Mesenchymal stem cell (in vitro differentiated cells and primary cell): Measurements from ENCODE around the gene DCAKD.

Experiments
- DNase-seq: peaks from one replicate; pipeline ENCODE4 v3.0.0-alpha.2; 2013
- H2AFZ ChIP-seq: one replicate; pipeline ENCODE4 v1.6.1; 2013; ENCODE audit warnings: low read depth, mild to moderate bottlenecking, control low read depth, inconsistent platforms, low read length, moderate library complexity
- H2AK5ac ChIP-seq: 2 replicates; pipeline ENCODE4 v1.6.1; 2013; ENCODE audit warnings: low read length, moderate library complexity, mild to moderate bottlenecking, inconsistent platforms; ENCODE audit not compliant: severe bottlenecking
- H2BK120ac ChIP-seq: one replicate; pipeline ENCODE4 v1.6.1; 2013; ENCODE audit warnings: low read depth, mild to moderate bottlenecking, inconsistent platforms, low read length, moderate library complexity
- H2BK12ac ChIP-seq, 2 experiments: one replicate each; pipeline ENCODE4 v1.6.1; 2013; ENCODE audit warnings: inconsistent platforms in 2 of 2, low read length in 2 of 2, mild to moderate bottlenecking in 2 of 2, moderate library complexity in 2 of 2, control low read depth in 1 of 2
- H2BK15ac ChIP-seq: one replicate; pipeline ENCODE4 v1.6.1; 2013; ENCODE audit warnings: mild to moderate bottlenecking, low read depth, inconsistent platforms; ENCODE audit not compliant: poor library complexity, severe bottlenecking
- H2BK5ac ChIP-seq: 2 replicates; pipeline ENCODE4 v1.6.1; 2013; ENCODE audit warnings: low read depth, mild to moderate bottlenecking, low read length, control low read depth, inconsistent platforms; ENCODE audit not compliant: poor library complexity, severe bottlenecking
- H3K14ac ChIP-seq, 2 experiments: one replicate each; pipeline ENCODE4 v1.6.1; 2013; ENCODE audit warnings: inconsistent platforms in 2 of 2, low read length in 2 of 2, control low read depth in 1 of 2, mild to moderate bottlenecking in 1 of 2, moderate library complexity in 1 of 2
- H3K18ac ChIP-seq, 2 experiments: one replicate each; pipeline ENCODE4 v1.6.1; 2013; ENCODE audit warnings: inconsistent platforms in 2 of 2, low read length in 2 of 2, control low read depth in 1 of 2, low read depth in 1 of 2, mild to moderate bottlenecking in 1 of 2
- H3K23ac ChIP-seq, 2 experiments: one replicate each; pipeline ENCODE4 v1.6.1; 2013; ENCODE audit warnings: inconsistent platforms in 2 of 2, low read length in 2 of 2, mild to moderate bottlenecking in 2 of 2, moderate library complexity in 2 of 2, control low read depth in 1 of 2
- H3K27ac ChIP-seq: 2 replicates; pipeline ENCODE4 v1.5.1; 2013; ENCODE audit warnings: mild to moderate bottlenecking, moderate library complexity, low read length, control low read depth, inconsistent platforms; ENCODE audit not compliant: poor library complexity, severe bottlenecking
- H3K27me3 ChIP-seq, 2 experiments: 2 replicates each; pipeline versions ENCODE4 v1.6.1 to v1.7.0; 2013; ENCODE audit warnings: low read length in 2 of 2, mild to moderate bottlenecking in 2 of 2, moderate library complexity in 2 of 2, control low read depth in 1 of 2, inconsistent platforms in 1 of 2; ENCODE audit not compliant: control insufficient read depth in 1 of 2, insufficient read depth in 1 of 2
- H3K36me3 ChIP-seq, 2 experiments: 2 replicates each; pipeline versions ENCODE4 v1.6.1 to v1.7.0; 2013; ENCODE audit warnings: low read length in 2 of 2, control low read depth in 1 of 2, inconsistent platforms in 1 of 2, low read depth in 1 of 2, mild to moderate bottlenecking in 1 of 2; ENCODE audit not compliant: insufficient read depth in 2 of 2, control insufficient read depth in 1 of 2
- H3K4ac ChIP-seq, 2 experiments: one replicate each; pipeline ENCODE4 v1.6.1; 2013; ENCODE audit warnings: inconsistent platforms in 2 of 2, low read length in 2 of 2, mild to moderate bottlenecking in 2 of 2, moderate library complexity in 2 of 2, control low read depth in 1 of 2, low read depth in 1 of 2
- H3K4me1 ChIP-seq: 2 replicates; pipeline ENCODE4 v1.6.1; 2013; ENCODE audit warnings: low read depth, low read length, control low read depth; ENCODE audit not compliant: control insufficient read depth, insufficient read depth
- H3K4me2 ChIP-seq: 2 replicates; pipeline ENCODE4 v1.6.1; 2013; ENCODE audit warnings: low read length, mild to moderate bottlenecking, inconsistent platforms; ENCODE audit not compliant: poor library complexity, severe bottlenecking
- H3K4me3 ChIP-seq, 2 experiments: 2 replicates each; pipeline versions ENCODE4 v1.5.1 to v1.7.0; 2013; ENCODE audit warnings: low read length in 2 of 2, mild to moderate bottlenecking in 2 of 2, control low read depth in 1 of 2, low read depth in 1 of 2; ENCODE audit not compliant: insufficient read depth in 1 of 2
- H3K79me1 ChIP-seq: replicated peaks from 2 replicates; pipeline ENCODE4 v1.6.1; 2013; ENCODE audit warnings: mild to moderate bottlenecking, control low read depth, low read length, inconsistent platforms; ENCODE audit not compliant: poor library complexity, severe bottlenecking
- H3K9ac ChIP-seq: 2 replicates; pipeline ENCODE4 v1.7.0; 2013; ENCODE audit warnings: mild to moderate bottlenecking, low read length, moderate library complexity
- H3K9me3 ChIP-seq: 2 replicates; pipeline ENCODE4 v1.7.0; 2013; ENCODE audit warnings: mild to moderate bottlenecking, low read length; ENCODE audit not compliant: control insufficient read depth
- H4K8ac ChIP-seq: one replicate; pipeline ENCODE4 v1.6.1; 2013; ENCODE audit warnings: inconsistent platforms, mild to moderate bottlenecking, low read length, moderate library complexity
- H4K91ac ChIP-seq: one replicate; pipeline ENCODE4 v1.6.1; 2013; ENCODE audit warnings: mild to moderate bottlenecking, low read length, inconsistent platforms
- WGBS: methylation state at CpG from one replicate; pipeline ENCODE4 v1.1.7; 2013; ENCODE audit warnings: mixed read lengths; 5-methylcytosine and 5-hydroxymethylcytosine counted together

DCAKD gene

DNA sequence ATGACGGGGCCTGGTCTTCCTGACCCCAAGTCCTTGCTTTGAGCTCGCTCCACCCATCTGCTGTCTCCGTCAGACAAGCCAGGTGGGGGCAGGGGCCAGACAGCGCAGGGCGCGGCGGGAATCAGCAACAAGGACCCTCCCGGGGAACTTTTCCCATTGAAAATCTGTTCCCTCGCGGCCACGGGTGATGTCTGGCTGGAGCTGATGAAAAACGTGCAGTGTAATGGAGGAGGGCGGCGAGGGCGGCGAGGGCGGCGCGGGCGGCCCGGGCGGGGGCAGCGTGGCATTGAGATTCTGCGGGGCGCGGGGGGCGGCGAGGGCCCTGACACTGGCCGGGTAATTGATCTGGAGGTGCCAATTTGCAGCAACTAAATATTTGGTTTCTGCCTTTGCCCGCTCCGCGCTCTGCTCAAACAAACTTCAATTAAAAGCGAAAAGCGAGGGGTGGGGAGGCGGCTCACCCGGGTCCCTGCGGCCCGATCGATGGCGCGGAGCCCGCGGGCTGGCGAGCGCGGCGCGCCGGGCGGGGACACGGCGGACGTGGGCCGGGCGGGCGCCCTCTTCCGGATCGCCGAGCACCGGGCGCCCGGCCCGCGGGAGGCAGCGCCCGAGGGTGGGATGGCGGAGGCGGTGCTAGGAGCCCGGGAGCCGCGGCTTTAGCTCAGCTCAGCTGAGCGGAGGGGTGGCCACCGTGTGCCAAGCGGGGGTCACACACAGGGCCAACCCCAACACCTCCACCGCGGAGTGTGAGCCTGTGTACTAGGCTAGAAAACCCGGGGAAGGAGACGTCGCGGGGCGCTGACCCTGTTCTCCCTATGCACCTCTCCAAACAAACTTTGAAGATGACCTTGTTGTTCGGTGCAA, 32.4 kb downstream of the DCAKD start:
- Histone ChIP-seq H4K8ac (peak overlapping the region; percentile 97), H3K9me3 (no peaks in the 10 kb centered on the region), H4K91ac (peak overlapping the region; percentile 82), H3K9ac (peak overlapping the region; percentile 75), H2AFZ (peak overlapping the region; percentile 78), H2BK12ac (peak overlapping the region in 1 of 2 experiments; percentile 80), H3K14ac (peak overlapping the region in 1 of 2 experiments; percentile 48), H2BK120ac (no peak overlapping the region), H2AK5ac (no peak overlapping the region), H3K4me3 (peak overlapping the region; percentile 54 to 72), H2BK15ac (peak overlapping the region; percentile 40), H3K27me3 (peaks cover 0 to 12% of the 10 kb centered on the region in 2 experiments), H3K18ac (peak overlapping the region; percentile 80 to 99), H3K4me2 (peak overlapping the region; percentile 87), H3K23ac (peak overlapping the region in 1 of 2 experiments; percentile 46), H3K79me1 (no peaks in the 10 kb centered on the region), H3K27ac (no peak overlapping the region), H3K4ac (peak overlapping the region in 1 of 2 experiments; percentile 91), H2BK5ac (no peak overlapping the region), H3K36me3 (peaks cover 6 to 11% of the 10 kb centered on the region in 2 experiments), H3K4me1 (peaks cover 35% of the 10 kb centered on the region)
- DNase-seq: peak; percentile 53
- 7% methylated on average over 59 of the region's 82 CpGs for WGBS

DNA sequence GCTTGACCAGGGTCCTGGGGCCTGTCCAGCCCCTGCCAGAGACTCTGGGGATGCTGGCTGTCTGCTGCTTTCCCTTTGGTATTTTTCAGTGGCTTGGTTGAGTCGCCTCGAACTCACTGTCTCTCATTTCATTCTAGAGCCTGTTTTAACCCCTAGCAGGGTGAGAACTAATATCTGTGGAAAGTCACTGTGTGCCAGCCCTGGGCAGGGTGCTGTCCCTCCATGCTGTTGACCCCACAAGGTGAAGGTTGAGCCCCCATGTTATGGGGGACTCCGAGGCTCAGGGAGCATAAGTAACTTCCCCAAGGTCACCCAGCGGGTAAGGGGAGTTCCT, 33.0 kb downstream of the DCAKD start:
- Histone ChIP-seq H3K23ac (peak overlapping the region; percentile 46 to 80), H2BK5ac (no peak overlapping the region), H2BK12ac (peak overlapping the region in 1 of 2 experiments; percentile 72), H3K4me1 (peaks cover 37% of the 10 kb centered on the region), H3K4ac (no peak overlapping the region), H2AK5ac (no peak overlapping the region), H3K79me1 (no peaks in the 10 kb centered on the region), H4K91ac (peak overlapping the region; percentile 82), H3K9ac (peak overlapping the region; percentile 75), H4K8ac (peak overlapping the region; percentile 97), H2BK120ac (no peak overlapping the region), H2BK15ac (no peak overlapping the region), H3K4me3 (peak overlapping the region; percentile 54 to 72), H3K36me3 (peaks cover under 1 to 5% of the 10 kb centered on the region in 2 experiments), H3K18ac (peak overlapping the region; percentile 80 to 99), H3K9me3 (no peaks in the 10 kb centered on the region), H3K27ac (no peak overlapping the region), H3K4me2 (peak overlapping the region; percentile 87), H3K27me3 (peaks cover 0 to 12% of the 10 kb centered on the region in 2 experiments), H2AFZ (peak overlapping the region; percentile 78), H3K14ac (no peak overlapping the region)
- DNase-seq: no peak
- 35% methylated on average over 4 of the region's 4 CpGs for WGBS

DNA sequence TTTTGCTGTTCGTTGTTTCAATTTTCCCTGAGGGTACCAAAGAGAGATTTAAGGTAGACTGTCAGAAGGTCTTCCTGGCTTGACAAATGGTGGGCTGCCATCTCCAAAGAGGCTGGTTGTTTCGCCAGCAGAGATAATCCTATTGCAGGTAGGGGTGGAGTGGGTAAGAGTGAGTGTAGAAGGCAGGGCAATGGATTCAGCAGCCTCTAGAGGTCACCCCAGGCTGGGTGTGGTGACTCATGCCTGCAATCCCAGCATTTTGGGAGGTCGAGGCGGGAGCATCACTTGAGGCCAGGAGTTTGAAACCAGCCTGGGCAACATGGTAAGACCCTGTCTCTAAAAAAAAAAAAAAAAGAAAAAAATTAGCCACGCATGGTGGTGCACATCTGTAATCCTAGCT, 34.6 kb downstream of the DCAKD start:
- H3K23ac ChIP-seq: no peak overlapping the region
- H3K18ac ChIP-seq: no peak overlapping the region
- H4K91ac ChIP-seq: no peak overlapping the region
- no peak overlapping the region for H2BK12ac ChIP-seq
- WGBS: 66% methylated on average over 5 of the region's 5 CpGs
- no peak overlapping the region for H3K14ac ChIP-seq
- no peak overlapping the region for H3K4me3 ChIP-seq
- no peak overlapping the region for H3K9ac ChIP-seq
- no peaks in the 10 kb centered on the region for H3K9me3 ChIP-seq
- no peak overlapping the region for H2BK120ac ChIP-seq
- no peak overlapping the region for H4K8ac ChIP-seq
- H3K27me3 ChIP-seq: peaks cover 0 to 12% of the 10 kb centered on the region in 2 experiments
- no peak overlapping the region for H2AK5ac ChIP-seq
- H3K4me1 ChIP-seq: peaks cover 41% of the 10 kb centered on the region
- no peak overlapping the region for H2BK5ac ChIP-seq
- no peak overlapping the region for H3K27ac ChIP-seq
- H2AFZ ChIP-seq: no peak overlapping the region
- H3K79me1 ChIP-seq: no peaks in the 10 kb centered on the region
- H2BK15ac ChIP-seq: no peak overlapping the region
- no peak for DNase-seq
- no peaks in the 10 kb centered on the region for H3K36me3 ChIP-seq
- no peak overlapping the region for H3K4ac ChIP-seq
- no peak overlapping the region for H3K4me2 ChIP-seq

DNA sequence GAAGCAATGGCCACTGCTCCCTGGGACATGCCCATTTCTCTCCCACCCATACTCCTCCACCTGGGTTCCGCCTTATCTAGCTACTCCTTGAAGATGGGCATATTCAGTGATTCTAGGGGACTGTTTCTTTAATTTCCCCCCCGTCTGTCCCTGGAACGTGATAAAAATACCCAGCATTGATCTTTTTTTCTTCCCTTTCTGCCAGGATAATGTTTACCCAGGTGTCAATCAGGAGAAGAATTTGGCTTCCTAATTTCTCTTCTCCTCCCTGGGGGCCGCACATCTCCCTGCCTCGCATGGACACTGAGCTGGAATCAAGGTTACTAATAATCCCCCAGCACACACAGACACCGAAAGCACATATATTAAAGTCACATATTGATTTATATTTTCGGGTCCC, 35.2 kb downstream of the DCAKD start:
- no peak overlapping the region for H3K14ac ChIP-seq
- H2BK120ac ChIP-seq: no peak overlapping the region
- H3K4ac ChIP-seq: no peak overlapping the region
- no peak overlapping the region for H2BK12ac ChIP-seq
- H2AK5ac ChIP-seq: no peak overlapping the region
- H3K9ac ChIP-seq: no peak overlapping the region
- H3K36me3 ChIP-seq: no peaks in the 10 kb centered on the region
- H3K79me1 ChIP-seq: no peaks in the 10 kb centered on the region
- H4K91ac ChIP-seq: peak overlapping the region; percentile 37
- no peak overlapping the region for H2BK15ac ChIP-seq
- H2BK5ac ChIP-seq: no peak overlapping the region
- H3K4me2 ChIP-seq: no peak overlapping the region
- H3K18ac ChIP-seq: no peak overlapping the region
- H3K27ac ChIP-seq: no peak overlapping the region
- H4K8ac ChIP-seq: no peak overlapping the region
- H3K4me3 ChIP-seq: no peak overlapping the region
- H2AFZ ChIP-seq: no peak overlapping the region
- H3K23ac ChIP-seq: no peak overlapping the region
- DNase-seq: no peak
- 82% methylated on average over 6 of the region's 7 CpGs for WGBS
- H3K9me3 ChIP-seq: no peaks in the 10 kb centered on the region
- peaks cover 36% of the 10 kb centered on the region for H3K4me1 ChIP-seq
- H3K27me3 ChIP-seq: peaks cover 0 to 12% of the 10 kb centered on the region in 2 experiments
